Esophagus squamous epithelium (tissue), 5 donors: ENCODE results near the gene SAXO1. TPM values are rescaled to one million over a fixed set of nuclear protein-coding genes. Genes with fewer than 3 reads are reported as not detected.

Experiments used
- DNase-seq: peaks from one replicate; lab custom pipeline; 2025; lab: John Stamatoyannopoulos, UW
- H3K27ac ChIP-seq, 4 donors: fragments of 200-600 bp; sonication (generic); one replicate each; pipeline ENCODE4 v1.5.1; 2016 to 2019; ENCODE audit warnings: mild to moderate bottlenecking in 1 of 4
- H3K27me3 ChIP-seq, 4 donors: fragments of 200-600 bp; sonication (generic); 1 replicate in 3 of 4; 2 replicates in 1 of 4; pipeline versions ENCODE4 v1.5.1 to v1.6.0; 2017 to 2021; ENCODE audit warnings: antibody characterized with exemption in 1 of 4
- H3K36me3 ChIP-seq, 3 donors: fragments of 200-600 bp; sonication (generic); one replicate each; pipeline ENCODE4 v1.5.1; 2016 to 2019
- H3K4me1 ChIP-seq, 3 donors: fragments of 200-600 bp; sonication (generic); one replicate each; pipeline ENCODE4 v1.5.1; 2017 to 2019
- H3K4me3 ChIP-seq, 4 donors: fragments of 200-600 bp; sonication (generic); 1 replicate in 3 of 4; 2 replicates in 1 of 4; pipeline ENCODE4 v1.5.1; 2016 to 2019; ENCODE audit warnings: mild to moderate bottlenecking in 2 of 4, moderate library complexity in 1 of 4
- H3K9me3 ChIP-seq, 3 donors: fragments of 200-600 bp; sonication (generic); one replicate each; pipeline ENCODE4 v1.5.1; 2016 to 2019
- POLR2A ChIP-seq, 4 donors: fragments of 450-650 bp; IDR thresholded peaks; one replicate each; pipeline ENCODE4 v1.6.1; 2017; ENCODE audit warnings: antibody characterized with exemption in 4 of 4, mild to moderate bottlenecking in 4 of 4, moderate library complexity in 3 of 4
- WGBS, 2 donors: methylation state at CpG; one replicate each; pipeline ENCODE4 v1.1.5; 2018; 5-methylcytosine and 5-hydroxymethylcytosine counted together
- intact Hi-C: fragments of 100-400 bp; cut with DNase I; formaldehyde crosslinking; loops from one replicate; pipeline ENCODE4 v1.15.0; 2022
- total RNA-seq, 4 donors: library from RNA; depleted of rRNA; stranded (reverse); fragments of >200 nt; gene quantifications; one replicate each; pipeline ENCODE4 v1.1.0, GENCODE V29; 2016
- TF ChIP-seq, protein P1 (sequence below), 6 experiments: fragments of 450-650 bp in 4 of 6; fragments of 200-600 bp in 2 of 6; sonication (generic) in 2 of 6; IDR thresholded peaks; one replicate each; pipeline ENCODE4 v1.5.1; 2016 to 2019; ENCODE audit warnings: antibody characterized with exemption in 6 of 6, mild to moderate bottlenecking in 4 of 6, moderate library complexity in 4 of 6
- donor health status: DM: yes; HTN: yes; CAD: no.

Gene SAXO1
- total RNA-seq, 4 donors from 2014 or later = not detected

DNA sequence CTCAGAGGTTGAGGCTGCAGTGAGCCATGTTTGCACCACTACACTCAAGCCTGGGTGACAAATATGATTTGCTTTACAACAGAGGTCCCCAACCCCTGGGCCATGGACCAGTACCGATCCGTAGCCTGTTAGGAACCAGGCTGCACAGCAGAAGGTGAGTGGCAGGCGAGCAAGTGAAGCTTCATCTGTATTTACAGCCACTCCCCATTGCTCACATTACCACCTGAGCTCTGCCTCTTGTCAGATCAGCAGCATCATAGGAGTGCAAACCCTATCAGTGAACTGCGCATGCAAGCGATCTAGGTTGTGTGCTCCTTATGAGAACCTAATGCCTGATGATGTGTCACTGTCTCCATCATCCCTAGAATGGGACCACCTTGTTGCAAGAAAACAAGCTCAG lies 42.5 kb downstream of the SAXO1 start:
- DNase-seq = no peak
- Histone ChIP-seq H3K36me3 (no peaks in the 10 kb centered on the region), H3K4me1 (peaks cover 0 to 19% (median 0%) of the 10 kb centered on the region in 3 donors), H3K9me3 (no peaks in the 10 kb centered on the region), H3K27me3 (no peaks in the 10 kb centered on the region), H3K27ac (no peak overlapping the region), H3K4me3 (no peak overlapping the region)
- intact Hi-C loops = no loop called here
- TF ChIP-seq POLR2A (IDR thresholded peaks at IDR 0.05) = no peak
- TF ChIP-seq, protein P1, sequence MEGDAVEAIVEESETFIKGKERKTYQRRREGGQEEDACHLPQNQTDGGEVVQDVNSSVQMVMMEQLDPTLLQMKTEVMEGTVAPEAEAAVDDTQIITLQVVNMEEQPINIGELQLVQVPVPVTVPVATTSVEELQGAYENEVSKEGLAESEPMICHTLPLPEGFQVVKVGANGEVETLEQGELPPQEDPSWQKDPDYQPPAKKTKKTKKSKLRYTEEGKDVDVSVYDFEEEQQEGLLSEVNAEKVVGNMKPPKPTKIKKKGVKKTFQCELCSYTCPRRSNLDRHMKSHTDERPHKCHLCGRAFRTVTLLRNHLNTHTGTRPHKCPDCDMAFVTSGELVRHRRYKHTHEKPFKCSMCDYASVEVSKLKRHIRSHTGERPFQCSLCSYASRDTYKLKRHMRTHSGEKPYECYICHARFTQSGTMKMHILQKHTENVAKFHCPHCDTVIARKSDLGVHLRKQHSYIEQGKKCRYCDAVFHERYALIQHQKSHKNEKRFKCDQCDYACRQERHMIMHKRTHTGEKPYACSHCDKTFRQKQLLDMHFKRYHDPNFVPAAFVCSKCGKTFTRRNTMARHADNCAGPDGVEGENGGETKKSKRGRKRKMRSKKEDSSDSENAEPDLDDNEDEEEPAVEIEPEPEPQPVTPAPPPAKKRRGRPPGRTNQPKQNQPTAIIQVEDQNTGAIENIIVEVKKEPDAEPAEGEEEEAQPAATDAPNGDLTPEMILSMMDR (IDR thresholded peaks at IDR 0.05) = no peak
- 91 to 98% methylated on average over 5 of the region's 5 CpGs for WGBS, 2 donors

DNA sequence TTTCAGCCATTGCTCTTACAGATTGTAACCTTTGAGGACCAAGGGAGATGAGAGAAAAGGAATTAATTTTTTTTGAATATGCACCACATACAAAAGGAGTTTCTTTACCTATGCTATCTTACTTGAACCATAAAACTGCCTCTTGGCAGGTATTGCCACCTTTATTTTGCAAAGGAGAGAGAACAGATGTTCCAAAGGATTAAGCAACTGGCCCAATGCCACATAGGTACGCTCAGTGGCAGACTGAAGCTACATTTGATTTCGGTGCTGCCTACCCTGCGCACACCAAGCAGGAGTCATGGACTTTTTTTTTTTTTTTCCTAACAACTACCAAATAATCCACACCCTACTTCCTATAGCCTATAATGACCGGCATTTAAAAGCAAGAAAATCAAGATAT lies 43.1 kb downstream of the SAXO1 start:
- Histone ChIP-seq H3K9me3 (no peaks in the 10 kb centered on the region), H3K4me3 (no peak overlapping the region), H3K4me1 (peaks cover 0 to 19% (median 0%) of the 10 kb centered on the region in 3 donors), H3K36me3 (no peaks in the 10 kb centered on the region), H3K27me3 (no peaks in the 10 kb centered on the region), H3K27ac (no peak overlapping the region)
- 48 to 55% methylated on average over 4 of the region's 4 CpGs for WGBS, 2 donors
- intact Hi-C loops = no loop called here
- TF ChIP-seq, protein P1 (IDR thresholded peaks at IDR 0.05) = no peak
- no peak for TF ChIP-seq POLR2A (IDR thresholded peaks at IDR 0.05)
- no peak for DNase-seq

DNA sequence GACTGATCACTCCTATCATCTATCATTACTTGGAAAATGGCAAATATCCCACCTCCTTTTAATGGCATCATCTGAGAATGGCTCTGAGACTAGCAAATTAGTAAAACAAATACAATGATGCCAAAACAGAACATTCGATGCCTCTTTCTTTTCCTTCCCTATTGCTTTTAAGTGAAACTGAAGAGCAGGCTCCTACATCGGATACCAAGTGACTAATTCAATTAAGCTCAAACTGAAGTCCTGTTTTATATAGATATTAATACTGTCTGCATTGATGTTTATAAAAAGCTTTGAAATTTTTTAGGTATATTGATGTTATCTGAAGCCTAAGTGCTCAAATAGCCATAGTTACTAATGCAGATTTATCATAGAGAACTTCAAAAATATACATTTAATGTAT lies 43.9 kb downstream of the SAXO1 start:
- WGBS, 2 donors = 77 to 86% methylated on average over 2 of the region's 2 CpGs
- DNase-seq = no peak
- intact Hi-C loops = no loop called here
- TF ChIP-seq POLR2A (IDR thresholded peaks at IDR 0.05) = no peak
- TF ChIP-seq, protein P1 (IDR thresholded peaks at IDR 0.05) = no peak
- H3K9me3 ChIP-seq = no peaks in the 10 kb centered on the region
- peaks cover 0 to 17% (median 0%) of the 10 kb centered on the region in 3 donors for H3K4me1 ChIP-seq
- H3K4me3 ChIP-seq = no peak overlapping the region
- no peaks in the 10 kb centered on the region for H3K36me3 ChIP-seq
- no peaks in the 10 kb centered on the region for H3K27me3 ChIP-seq
- no peak overlapping the region for H3K27ac ChIP-seq

DNA sequence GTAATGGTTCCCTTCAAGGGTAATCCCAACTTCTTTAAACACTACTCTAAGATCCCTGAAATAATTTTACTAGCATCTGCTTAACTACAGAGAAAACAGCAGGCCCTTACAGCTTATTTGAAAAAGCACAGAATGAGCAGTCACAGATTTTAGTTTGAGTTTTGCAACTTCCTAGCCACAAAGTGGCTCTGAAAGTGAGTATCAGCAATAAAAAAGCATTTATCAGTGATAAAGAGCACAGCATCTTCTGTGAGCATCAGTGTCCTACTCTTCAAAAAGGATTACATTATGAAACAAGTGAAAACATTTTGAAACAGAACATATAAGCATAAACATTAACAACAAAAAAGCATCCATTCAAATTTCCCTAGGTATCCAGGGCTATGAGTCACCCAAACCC lies 45.0 kb downstream of the SAXO1 start:
- Histone ChIP-seq H3K4me1 (peaks cover 0 to 17% (median 0%) of the 10 kb centered on the region in 3 donors), H3K27me3 (no peaks in the 10 kb centered on the region), H3K4me3 (no peak overlapping the region), H3K36me3 (no peaks in the 10 kb centered on the region), H3K9me3 (no peaks in the 10 kb centered on the region), H3K27ac (no peak overlapping the region)
- no peak for DNase-seq
- intact Hi-C loops = no loop called here
- TF ChIP-seq POLR2A (IDR thresholded peaks at IDR 0.05) = no peak
- TF ChIP-seq, protein P1 (IDR thresholded peaks at IDR 0.05) = no peak

DNA sequence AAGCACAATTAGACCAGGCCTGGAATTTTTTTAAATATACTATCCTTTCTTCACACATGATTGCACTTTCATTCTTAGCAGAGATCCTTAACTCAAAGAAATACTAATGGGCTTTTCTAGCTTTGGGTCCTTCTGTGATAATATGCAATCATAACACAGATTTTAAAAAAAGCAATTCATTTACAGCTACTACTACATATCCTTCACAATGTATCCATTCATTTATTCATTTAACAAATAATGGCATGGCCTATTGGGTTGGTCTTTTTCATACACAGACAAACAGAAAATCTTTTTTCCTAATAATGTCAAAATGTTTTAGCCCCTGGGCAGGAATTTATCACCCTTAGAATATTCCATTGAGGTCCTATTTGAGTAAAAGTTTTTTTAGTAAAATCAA lies 47.0 kb downstream of the SAXO1 start:
- TF ChIP-seq POLR2A (IDR thresholded peaks at IDR 0.05) = no peak
- TF ChIP-seq, protein P1 (IDR thresholded peaks at IDR 0.05) = no peak
- DNase-seq = no peak
- Histone ChIP-seq H3K27ac (no peak overlapping the region), H3K27me3 (no peaks in the 10 kb centered on the region), H3K36me3 (no peaks in the 10 kb centered on the region), H3K9me3 (no peaks in the 10 kb centered on the region), H3K4me3 (no peak overlapping the region), H3K4me1 (peaks cover 0 to 34% (median 11%) of the 10 kb centered on the region in 3 donors)
- intact Hi-C loops = no loop called here
